NCI-H2227 (cell line): Measurements from ENCODE around the gene CRYBG1.

ENCODE experiments used
- DNase-seq: peaks from one replicate; lab custom pipeline; 2025; ENCODE audit not compliant: unreplicated experiment; lab: John Stamatoyannopoulos, UW

CRYBG1 gene

DNA sequence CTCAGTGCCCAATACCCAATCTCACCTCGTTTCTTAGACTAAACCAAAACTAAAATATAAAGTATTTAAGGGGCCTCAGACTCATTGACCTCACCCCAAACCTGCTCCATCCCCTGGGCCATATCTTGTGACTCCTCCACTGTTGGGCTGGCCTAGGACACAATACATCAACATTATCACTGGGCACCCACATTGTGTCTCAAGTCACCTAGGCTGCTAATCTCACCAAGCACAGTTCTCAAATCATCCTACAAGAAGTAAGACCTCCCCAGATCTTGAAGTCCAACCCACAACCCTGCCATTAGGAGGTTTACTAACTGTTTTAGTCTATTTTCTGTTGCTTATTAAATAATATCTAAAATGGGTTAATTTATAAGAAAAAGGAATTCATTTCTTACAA lies 96.2 kb downstream of the CRYBG1 start:
- DNase-seq, result no peak

DNA sequence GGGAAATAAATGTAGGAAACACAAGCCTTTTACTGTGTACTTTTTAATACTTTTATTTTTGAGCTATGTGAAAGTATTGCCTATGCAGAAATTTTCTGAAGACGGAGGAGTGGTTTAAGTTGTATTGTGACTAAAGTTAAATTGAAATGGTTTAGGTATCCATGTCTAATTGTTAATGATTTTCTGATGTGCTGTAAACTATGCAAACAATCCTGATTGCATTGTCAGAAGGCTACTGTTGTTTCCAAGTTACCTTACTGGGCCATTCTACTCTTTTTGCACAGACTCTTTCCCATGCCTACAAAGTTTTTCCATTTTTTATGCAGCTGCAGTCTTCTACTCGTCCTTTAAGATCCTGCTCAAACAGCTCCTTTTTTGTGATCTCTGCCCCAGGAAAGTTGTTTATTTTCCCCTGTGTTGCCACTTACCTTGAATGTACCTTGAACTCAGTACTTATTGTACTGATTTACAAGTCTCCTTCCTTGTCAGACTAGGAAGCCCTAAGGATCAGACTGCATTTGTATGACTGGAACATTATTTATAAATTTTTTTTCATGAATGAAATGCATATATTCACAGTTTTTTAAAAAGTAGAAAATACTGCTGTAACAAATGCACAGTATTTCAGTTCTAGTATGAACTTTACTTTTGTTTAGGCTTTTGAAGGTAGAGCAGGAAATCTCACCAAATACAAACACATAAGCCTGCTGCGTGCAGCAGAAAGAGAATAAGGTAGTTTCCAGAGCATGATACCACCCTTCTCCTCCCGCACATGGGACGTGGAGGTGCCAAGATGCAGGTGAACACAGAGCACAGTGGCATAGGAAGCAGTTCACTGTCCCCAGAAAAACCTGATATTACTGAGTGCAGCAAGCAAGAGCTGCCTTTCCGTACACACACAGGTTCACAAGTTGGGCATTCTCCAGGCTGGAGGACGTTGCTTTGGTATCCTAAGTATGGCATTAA lies 97.8 kb downstream of the CRYBG1 start:
- DNase-seq, result no peak

DNA sequence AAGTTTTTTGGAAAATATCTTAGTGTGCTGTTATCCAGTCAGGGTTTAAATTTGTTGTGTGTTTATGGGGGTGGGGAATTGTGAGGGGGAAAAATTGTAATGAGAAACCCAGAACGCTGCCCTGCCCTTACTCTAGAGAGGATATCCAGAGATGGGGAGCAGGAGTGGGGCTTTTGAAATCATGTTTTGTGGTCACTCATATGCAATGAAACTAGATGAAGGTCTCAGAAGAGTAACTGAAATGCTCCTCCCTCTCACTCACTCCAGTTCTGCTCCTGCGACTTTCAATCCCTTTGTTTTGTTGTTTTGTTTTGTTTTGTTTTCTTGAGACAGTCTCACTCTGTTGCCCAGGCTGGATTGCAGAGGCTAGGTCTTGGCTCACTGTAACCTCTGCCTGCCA lies 100.0 kb downstream of the CRYBG1 start:
- DNase-seq, result no peak

DNA sequence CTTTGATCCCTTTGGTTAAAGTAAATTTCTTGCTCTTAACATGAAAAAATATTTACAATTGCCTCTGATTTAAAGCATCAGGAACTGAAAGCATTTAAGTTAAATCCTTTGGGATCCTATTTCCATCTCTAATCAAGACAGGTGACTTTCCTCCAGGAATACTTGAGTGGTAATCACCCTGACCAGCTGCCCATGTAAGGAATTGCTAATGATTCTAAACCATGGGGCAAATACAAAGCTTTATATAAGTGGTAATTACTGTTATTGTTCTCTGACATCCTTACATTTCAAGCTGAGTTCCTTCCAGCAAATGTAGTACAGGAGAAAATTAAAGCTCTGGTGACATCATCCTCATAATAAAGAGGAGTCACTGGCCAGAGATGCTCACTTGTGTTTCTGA lies 100.6 kb downstream of the CRYBG1 start:
- peak; percentile 28 for DNase-seq

DNA sequence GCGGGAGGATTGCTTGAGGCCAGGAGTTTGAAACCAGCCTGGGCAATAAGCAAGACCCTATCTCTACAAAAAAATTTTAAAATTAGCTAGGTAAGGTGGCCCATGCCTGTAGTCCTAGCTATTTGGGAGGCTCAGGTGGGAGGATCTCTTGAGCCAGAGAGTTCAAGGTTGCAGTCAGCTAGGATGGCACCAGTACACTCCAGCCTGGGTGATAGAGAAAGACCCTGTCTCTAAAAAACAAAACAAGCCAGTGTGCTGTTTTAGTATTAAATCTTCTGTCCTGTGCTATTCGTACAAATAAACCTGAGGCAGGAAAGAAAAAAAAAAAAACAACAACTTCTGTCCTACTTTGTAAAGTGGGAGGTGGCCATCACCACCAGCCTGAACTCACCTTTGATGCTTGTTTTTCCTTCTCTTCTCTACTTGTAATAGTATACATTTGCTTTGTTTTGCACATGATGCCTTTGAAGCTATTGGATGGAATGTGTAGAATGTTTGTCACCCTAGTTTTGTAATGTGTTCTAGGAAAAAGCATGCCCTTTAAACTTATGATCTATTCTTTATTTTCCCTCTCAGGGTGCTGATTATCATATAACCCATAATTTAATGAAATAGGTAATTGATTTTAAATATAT lies 102.5 kb downstream of the CRYBG1 start:
- DNase-seq, result no peak

DNA sequence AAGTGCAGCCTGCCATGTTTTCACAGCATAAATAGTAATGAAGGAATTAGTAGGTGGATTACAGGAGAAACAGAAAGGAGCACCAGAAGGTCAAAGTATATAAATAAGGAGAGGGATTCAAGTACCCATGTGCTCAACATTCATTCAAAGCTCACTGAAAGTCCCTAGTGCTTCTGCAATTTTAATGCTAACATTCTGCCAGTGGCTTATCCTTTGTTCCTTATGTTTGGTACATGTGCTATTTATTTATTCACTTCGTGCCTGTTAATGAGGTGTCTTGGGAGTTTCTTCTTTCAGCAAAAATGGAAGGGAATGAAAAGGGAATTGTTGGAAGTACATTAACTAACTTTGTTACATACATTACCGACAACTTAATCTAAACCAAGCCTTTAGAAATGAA lies 105.7 kb downstream of the CRYBG1 start:
- DNase-seq, result no peak

DNA sequence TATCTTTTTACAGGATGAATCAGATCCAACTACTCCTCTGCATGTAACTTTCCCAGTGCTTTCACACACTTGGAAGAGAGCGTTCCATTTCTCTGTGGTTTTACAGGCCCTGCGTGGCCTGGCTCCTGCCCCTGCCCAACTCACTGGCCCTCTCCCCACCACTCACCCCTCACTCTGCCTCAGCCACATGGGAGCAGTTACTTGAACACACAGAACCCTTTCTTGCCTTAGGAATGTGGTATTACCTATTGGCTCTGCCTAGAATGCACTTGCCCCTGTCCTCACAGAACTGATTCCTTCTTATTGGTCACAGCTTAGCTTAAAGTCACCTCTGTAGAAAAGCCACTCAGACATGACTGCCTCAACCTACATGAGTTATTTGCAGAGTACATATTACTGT lies 108.4 kb downstream of the CRYBG1 start:
- DNase-seq, result no peak

DNA sequence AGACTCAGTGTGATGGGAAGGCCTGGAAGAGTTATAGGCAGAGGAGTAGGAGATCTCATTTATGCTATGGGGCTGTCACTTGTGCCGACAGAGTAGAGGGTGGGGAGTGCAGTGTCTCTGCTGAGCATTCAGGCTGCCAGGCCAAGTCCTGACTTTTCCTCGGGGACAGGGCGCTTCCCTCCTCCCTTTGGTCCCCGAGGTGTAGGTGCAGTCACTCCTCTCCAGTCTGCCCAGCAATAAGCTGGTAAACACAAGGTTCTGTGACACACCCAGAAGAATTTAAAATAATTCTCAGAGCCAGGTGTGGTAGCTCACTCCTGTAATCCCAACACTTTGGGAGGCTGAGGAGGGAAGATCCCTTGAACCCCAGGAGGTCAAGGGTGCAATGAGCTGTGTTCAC lies 109.4 kb downstream of the CRYBG1 start:
- DNase-seq, result no peak

DNA sequence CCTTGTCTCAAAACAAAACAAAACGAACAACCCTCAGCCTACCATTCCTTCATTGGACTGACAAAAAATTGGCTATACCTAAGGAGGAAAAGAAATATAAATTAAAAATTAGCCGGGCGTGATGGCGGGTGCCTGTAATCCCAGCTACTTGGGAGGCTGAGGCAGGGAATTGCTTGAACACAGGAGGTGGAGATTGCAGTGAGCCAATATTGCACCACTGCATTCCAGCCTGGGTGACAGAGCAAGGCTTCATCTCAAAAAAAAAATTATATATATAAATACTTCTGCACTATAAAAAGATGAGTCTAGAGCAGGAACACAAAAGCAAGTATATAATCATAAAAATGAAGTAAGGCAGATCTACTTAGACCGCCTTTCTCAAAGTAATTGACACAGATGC lies 109.8 kb downstream of the CRYBG1 start:
- DNase-seq, result no peak

DNA sequence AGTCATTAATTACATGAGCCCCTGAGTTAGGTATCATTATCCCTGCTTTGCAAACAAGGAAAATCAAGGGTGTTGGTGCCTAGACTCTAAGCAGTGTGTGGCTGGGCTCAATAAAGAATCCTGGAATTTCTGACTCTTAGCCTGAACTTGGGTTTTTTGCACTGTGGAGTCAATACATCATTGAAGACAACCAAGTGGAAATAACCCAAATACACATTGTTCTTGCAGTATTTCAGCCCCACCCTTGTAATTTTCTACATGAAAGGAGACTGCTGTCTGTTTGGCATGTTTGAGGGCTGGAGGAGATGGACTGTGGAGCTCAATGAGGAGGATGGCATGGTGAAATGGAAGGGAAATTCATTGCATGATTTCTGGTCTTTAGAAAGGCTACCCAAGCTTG lies 110.3 kb downstream of the CRYBG1 start:
- peak; percentile 60 for DNase-seq

DNA sequence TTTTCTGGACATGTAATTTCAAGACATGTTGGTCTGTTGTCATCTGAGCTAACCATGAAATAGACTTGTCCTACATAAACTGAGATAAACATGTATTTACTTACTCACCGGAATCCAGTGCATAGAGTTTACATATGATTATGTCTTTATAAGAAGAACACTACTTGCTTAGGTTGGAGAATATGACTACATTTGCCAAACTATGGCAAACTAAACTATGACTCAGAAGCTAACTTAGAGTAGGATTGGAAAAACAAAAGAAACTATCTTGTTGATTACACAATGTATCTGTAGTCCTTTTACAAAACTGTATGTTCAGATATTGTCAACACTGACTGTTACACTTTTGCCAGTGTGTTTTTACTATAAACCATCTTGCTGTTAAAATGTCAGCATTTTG lies 113.3 kb downstream of the CRYBG1 start:
- DNase-seq, result no peak

DNA sequence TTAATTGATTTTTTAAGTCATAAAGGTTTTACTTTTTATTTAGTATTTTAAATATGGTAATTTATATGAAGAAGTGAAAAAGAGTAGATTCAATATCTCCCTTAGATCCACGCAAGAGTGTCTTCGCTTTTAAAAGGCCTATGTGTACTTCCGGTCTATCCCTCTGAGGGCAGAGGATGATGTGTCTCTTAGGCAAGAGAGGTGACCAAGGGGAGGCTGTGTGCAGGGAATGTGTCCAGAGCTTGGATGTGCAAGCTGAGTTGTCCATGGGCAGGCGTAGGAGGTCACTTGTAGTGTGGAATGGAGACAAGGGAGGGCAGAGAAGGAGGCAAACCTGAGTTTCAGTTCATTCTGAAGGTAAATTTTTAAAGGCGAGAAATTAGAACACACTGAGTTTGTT lies 113.9 kb downstream of the CRYBG1 start:
- DNase-seq, result no peak

DNA sequence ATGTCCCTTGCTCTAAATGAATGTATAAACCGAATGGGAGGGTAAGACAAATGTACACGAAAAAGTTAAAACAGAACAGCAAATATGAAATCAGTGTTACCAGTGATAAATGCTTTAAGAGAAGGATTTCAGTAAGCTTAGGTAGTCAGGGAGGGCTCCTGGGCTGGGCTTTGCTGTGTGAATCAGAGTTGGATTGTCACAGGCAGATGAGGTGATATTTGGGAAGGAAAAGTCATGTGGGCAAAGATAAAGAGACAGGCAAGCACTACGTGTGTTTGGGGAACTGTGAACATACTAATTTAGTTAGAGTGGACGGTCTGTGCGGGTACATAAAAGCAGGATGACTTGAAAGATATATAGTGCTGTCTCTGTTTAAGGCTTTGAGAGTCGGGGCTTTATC lies 114.8 kb downstream of the CRYBG1 start:
- DNase-seq, result no peak

DNA sequence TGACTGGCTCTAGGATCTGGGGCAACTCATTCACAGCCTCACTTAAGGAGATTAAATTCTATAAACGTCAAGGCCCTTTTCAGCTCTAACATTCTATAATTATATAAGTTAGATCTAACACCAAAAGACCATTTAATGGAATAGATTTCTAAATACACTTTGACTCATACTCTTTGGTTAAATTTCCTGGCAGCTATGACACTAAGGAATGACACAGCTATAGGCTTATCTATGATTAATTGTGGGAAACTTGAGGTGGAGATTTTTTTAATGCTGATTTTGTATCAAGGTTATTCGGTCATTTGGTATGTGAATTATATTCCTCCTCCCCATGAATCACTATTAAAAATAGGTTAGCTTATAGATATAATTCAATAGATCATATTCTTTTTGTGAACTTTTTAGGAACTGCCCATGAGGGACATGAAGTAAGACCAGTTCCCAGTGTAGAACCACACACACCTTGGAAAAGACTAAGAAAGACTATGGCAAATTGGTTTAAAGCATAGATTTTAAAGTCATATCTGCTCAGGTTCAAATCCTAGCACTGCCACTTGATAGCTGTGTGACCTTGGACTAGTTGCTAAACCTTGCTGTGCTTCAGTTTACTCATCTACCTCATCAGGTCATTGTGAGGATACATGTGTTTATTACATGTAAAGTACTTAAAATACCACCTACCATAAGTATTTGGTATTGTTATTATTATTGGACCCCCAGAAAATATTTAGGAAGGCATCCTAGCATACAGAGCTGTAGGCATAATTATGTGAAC lies 116.0 kb downstream of the CRYBG1 start:
- no peak for DNase-seq

DNA sequence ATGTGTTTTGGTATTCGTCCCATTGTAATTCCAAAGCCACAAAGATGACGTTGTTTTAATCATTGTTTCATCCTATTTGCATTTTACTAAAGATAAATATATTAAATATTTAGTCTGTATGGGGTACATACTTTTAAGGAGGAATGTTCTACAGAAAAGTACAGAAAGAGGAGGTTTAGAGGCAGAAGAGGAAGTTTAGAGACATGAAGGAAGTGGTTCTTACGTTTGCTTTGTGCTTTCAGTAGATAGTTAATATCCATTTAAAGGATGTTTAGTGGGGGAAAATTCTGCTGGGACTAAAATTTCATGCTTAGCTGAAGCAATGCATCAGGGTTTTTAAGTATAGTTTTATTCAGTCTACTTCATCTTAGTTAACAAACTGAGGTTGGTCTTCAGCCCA lies 116.6 kb downstream of the CRYBG1 start:
- no peak for DNase-seq

DNA sequence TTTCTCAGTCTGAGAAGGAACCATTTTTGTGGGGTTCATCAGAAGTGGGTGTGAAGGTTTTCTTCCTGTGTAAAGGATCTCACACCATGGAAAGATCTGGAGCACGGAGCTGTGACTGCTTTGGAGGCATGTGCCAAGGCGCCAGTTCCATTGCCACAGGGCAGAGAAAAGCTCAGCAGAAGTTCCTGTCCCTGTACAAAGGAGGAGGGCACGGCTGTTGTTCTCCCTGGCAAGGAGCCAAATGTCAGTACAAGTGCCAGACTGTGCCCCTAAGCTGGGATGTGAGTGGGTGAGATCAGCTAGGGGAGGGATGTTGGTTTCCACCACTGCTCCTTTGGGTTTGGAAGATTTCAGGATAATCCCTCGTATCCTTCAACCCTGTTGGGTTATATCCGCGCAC lies 117.3 kb downstream of the CRYBG1 start:
- no peak for DNase-seq

DNA sequence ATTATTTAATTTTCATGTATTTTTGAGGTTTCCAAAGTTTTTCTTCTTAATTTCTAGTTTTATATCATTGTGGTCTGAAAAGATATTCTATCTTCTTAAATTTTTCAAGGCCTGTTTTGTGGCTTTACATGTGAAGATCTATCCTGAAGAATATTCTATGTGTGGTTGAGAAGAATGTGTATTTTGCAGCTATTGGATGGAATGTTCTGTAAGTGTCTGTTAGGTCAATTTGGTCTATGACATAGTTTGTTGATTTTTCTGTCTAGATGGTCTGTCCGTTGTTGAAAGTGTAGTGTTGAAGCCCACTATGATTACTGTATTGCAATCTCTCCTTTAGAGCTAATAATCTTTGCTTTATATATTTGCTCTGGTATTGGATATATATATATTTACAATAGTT lies 125.7 kb downstream of the CRYBG1 start:
- no peak for DNase-seq

DNA sequence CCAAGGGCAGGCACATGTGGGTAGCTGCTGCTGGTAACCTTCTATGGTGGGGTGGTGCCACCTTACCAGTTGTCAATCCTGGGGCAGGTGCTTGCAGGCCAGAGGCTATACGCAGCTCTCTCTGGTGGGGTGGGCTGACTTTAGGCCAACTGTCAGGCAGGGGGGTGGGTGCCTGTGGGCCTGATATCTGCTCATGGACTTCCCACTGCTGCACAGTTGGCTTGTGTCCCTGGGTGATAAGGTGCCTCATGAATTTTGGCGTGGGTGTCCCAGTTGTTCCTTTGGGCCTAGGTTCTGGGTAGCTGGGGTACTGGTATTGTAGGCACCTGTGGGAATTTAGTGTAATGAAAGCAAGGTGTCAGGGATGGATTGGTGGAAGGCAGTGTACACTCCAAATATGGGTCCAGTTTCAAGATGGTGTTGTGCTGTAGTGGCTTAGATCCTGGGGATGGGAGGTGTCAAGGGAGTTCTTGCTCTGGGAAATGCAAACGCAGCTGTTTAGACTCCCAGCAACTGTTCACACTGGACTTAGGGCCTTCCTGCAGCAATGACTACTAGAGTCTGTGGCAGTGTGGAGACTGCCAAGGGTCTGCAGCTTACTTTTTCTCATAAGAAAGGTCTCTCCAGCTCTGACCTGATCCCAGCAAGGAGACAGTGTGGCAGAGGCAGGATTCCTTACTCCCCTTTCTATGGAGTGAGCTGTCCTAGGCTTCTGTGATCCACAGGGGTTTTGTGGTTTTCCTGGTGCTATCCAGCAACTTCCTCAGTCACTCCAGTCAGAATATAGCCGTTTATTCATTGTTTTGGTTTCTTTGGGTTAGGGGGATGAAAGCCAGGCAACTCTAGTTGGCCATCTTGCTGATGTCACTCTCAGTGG lies 128.2 kb downstream of the CRYBG1 start:
- DNase-seq, result no peak

DNA sequence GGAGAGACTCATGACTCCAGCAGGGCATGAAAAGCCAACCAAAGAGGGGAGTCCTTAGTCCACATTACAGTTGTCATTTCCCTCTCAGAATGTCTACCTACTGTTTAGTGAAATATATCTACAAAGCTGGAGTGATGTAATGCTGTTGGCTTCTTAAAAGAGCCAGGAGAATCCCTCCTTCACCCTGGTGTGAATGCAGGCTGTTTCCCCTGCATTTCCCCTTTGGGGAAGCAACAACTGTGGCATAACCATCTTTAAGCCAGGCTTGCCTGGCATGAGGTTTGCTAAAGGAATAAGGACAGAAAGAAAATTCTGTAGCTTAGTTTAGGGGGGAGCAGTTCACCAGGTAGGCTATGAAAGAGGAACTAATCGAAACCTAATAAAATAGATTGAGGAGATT lies 129.5 kb downstream of the CRYBG1 start:
- no peak for DNase-seq

DNA sequence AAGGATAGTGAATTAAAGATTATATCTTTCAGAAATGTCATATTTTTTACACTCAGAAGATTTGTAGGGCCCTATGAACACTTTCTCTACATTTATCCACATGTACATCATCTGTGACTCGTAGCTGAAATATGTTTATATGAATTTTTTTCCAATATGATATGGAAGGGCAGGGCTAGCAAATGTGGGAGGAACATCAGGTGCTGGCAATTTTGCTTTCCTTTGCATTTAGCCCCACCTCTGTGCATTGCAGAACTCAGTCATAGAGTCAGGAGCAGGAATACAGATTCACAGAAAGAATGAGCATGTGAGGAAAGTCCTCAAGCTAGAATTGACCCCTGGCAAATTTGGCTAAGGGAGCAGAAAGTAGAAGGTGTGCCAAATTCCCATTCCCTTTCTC lies 129.9 kb downstream of the CRYBG1 start:
- DNase-seq, result no peak

DNA sequence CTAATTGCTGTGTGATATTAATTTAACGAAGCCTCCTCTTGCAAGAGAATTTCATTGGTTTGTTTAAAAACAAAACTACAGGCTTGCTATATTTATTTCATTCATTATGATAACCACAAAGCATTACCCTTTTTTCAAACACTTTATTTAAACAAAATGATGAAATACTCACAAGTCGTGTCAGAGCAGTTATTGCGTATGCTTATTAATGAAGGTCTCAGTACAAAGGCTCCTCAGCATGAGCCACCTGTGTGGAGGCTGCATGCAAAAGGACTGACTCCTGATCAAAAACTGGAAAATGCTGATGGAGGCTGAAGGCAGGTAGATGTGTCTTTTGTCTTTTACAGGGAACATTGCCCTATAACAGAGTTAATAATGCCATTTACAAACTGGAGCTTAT lies 130.5 kb downstream of the CRYBG1 start:
- DNase-seq, result no peak
